HCT116 (cell line): ENCODE results near the gene KCNH3. TPM values are rescaled to one million over a fixed set of nuclear protein-coding genes. Genes with fewer than 3 reads are reported as not detected.

Source experiments
- ATAC-seq: fragments of 200-7000 bp; cut with Tn5 transposase; 2 replicates; pipeline ENCODE4 v1.9.1; 2020; ENCODE audit warnings: mild to moderate bottlenecking, moderate library complexity
- BruUV-seq: library from RNA; stranded (reverse); fragments of 400-500 nt; replicated peaks from 2 replicates; lab custom pipeline; 2021; lab: Mats Ljungman, UMichigan
- CTCF ChIA-PET: fragments of 300-600 bp; sonication (Branson Sonifier 250); formaldehyde crosslinking; loops from one replicate; lab custom pipeline; 2021; ENCODE audit warnings: antibody characterized with exemption; lab: Charles Lee
- POLR2A ChIA-PET: fragments of 300-600, 350-600 bp; sonication (Branson Sonifier 250); formaldehyde crosslinking; loops from one replicate; lab custom pipeline; 2021; ENCODE audit warnings: antibody characterized with exemption; lab: Charles Lee
- RAD21 ChIA-PET, 2 experiments: fragments of 300-600 bp; sonication (Branson Sonifier 250); formaldehyde crosslinking; loops; one replicate each; lab custom pipeline; 2023; ENCODE audit warnings: low total read pairs in 2 of 2; ENCODE audit not compliant: uncharacterized antibody in 2 of 2, unreplicated experiment in 2 of 2, low non-redundant PET in 1 of 2; lab: Charles Lee
- DNase-seq: peaks from one replicate; pipeline ENCODE4 v3.0.0-alpha.2; 2010; ENCODE audit warnings: low read depth, low spot score
- H2AFZ ChIP-seq: fragments of 200-600 bp; shearing (Covaris generic), sonication (generic); 2 replicates; pipeline ENCODE4 v1.6.1; 2017; ENCODE audit warnings: low read depth, mixed run types, mixed read lengths, antibody characterized with exemption, low read length; ENCODE audit not compliant: poor library complexity, severe bottlenecking
- H3K27ac ChIP-seq: 2 replicates; pipeline ENCODE4 v1.5.1; 2012; ENCODE audit warnings: low read depth, low read length
- H3K27me3 ChIP-seq: fragments of 200-600 bp; sonication (generic); 2 replicates; pipeline ENCODE4 v1.6.1; 2016; ENCODE audit warnings: mixed run types, low read length, mixed read lengths; ENCODE audit not compliant: insufficient read depth
- H3K36me3 ChIP-seq, 2 experiments: fragments of 200-500 bp in 1 of 2; fragments of 200-600 bp in 1 of 2; sonication (Bioruptor generic) in 1 of 2; sonication (generic) in 1 of 2; 2 replicates each; pipeline versions ENCODE4 v1.5.1 to v1.6.1; 2014 to 2016; ENCODE audit warnings: low read length in 2 of 2, inconsistent platforms in 1 of 2, mixed read lengths in 1 of 2, mixed run types in 1 of 2; ENCODE audit not compliant: insufficient read depth in 2 of 2, control insufficient read depth in 1 of 2
- H3K4me1 ChIP-seq, 2 experiments: fragments of 200-600 bp in 1 of 2; sonication (generic) in 1 of 2; 2 replicates each; pipeline versions ENCODE4 v1.5.1 to v1.6.1; 2012 to 2017; ENCODE audit warnings: low read length in 2 of 2, inconsistent platforms in 1 of 2, mild to moderate bottlenecking in 1 of 2, mixed read lengths in 1 of 2, mixed run types in 1 of 2, moderate library complexity in 1 of 2; ENCODE audit not compliant: insufficient read depth in 2 of 2, control insufficient read depth in 1 of 2
- H3K4me2 ChIP-seq: fragments of 200-600 bp; sonication (generic); 2 replicates; pipeline ENCODE4 v1.6.1; 2017; ENCODE audit warnings: mixed run types, low read length, mixed read lengths
- H3K4me3 ChIP-seq, 2 experiments: fragments of 200-600 bp in 1 of 2; sonication (generic) in 1 of 2; replicated peaks in 1 of 2; 2 replicates each; pipeline ENCODE4 v1.5.1; 2011 to 2016; ENCODE audit warnings: low read length in 2 of 2, control low read depth in 1 of 2, low read depth in 1 of 2, mild to moderate bottlenecking in 1 of 2, mixed read lengths in 1 of 2, mixed run types in 1 of 2
- H3K79me2 ChIP-seq: fragments of 200-600 bp; sonication (generic); 2 replicates; pipeline ENCODE4 v1.6.1; 2017; ENCODE audit warnings: mild to moderate bottlenecking, mixed run types, low read length, moderate library complexity, mixed read lengths; ENCODE audit not compliant: insufficient read depth
- H3K9ac ChIP-seq: fragments of 200-600 bp; sonication (generic); 2 replicates; pipeline ENCODE4 v1.6.1; 2016; ENCODE audit warnings: low read length, mixed read lengths
- H3K9me2 ChIP-seq: fragments of 200-600 bp; sonication (generic), shearing (Covaris generic); 2 replicates; pipeline ENCODE4 v1.6.1; 2017; ENCODE audit warnings: mixed run types, mild to moderate bottlenecking, moderate library complexity; ENCODE audit not compliant: insufficient read depth
- H3K9me3 ChIP-seq, 2 experiments: fragments of 200-500 bp in 1 of 2; fragments of 200-600 bp in 1 of 2; sonication (Bioruptor generic) in 1 of 2; sonication (generic) in 1 of 2; 2 replicates each; pipeline ENCODE4 v1.6.1; 2014 to 2017; ENCODE audit warnings: low read length in 2 of 2, mixed read lengths in 2 of 2, inconsistent platforms in 1 of 2, low read depth in 1 of 2, mild to moderate bottlenecking in 1 of 2, mixed run types in 1 of 2, moderate library complexity in 1 of 2; ENCODE audit not compliant: control insufficient read depth in 1 of 2, insufficient read depth in 1 of 2
- H4K20me1 ChIP-seq: fragments of 200-600 bp; sonication (generic), shearing (Covaris generic); 2 replicates; pipeline ENCODE4 v1.6.1; 2017; ENCODE audit warnings: mixed run types, mild to moderate bottlenecking, moderate library complexity; ENCODE audit not compliant: insufficient read depth
- ELF1 ChIP-seq: IDR thresholded peaks from 2 replicates; pipeline ENCODE4 v1.6.1; 2012; ENCODE audit warnings: low read depth, borderline replicate concordance
- EZH2 ChIP-seq: fragments of 200-600 bp; sonication (generic); IDR thresholded peaks from 2 replicates; pipeline ENCODE4 v1.6.1; 2017; ENCODE audit warnings: antibody characterized with exemption, mixed run types
- EZH2phosphoT487 ChIP-seq: fragments of 200-600 bp; IDR thresholded peaks from 2 replicates; pipeline ENCODE4 v1.6.1; 2018; ENCODE audit warnings: antibody characterized with exemption, borderline replicate concordance
- POLR2A ChIP-seq: IDR thresholded peaks from 2 replicates; pipeline ENCODE4 v1.7.0; 2011; ENCODE audit warnings: borderline replicate concordance; ENCODE audit not compliant: insufficient read depth, insufficient read length; ENCODE audit errors: extremely low read depth
- POLR2AphosphoS5 ChIP-seq: IDR thresholded peaks from 2 replicates; pipeline ENCODE4 v1.6.1; 2011; ENCODE audit warnings: mild to moderate bottlenecking, low read depth, low read length, moderate library complexity
- RAD21 ChIP-seq: IDR thresholded peaks from 2 replicates; pipeline ENCODE4 v1.6.1; 2012; ENCODE audit warnings: low read depth, mild to moderate bottlenecking
- SP1 ChIP-seq: IDR thresholded peaks from 2 replicates; pipeline ENCODE4 v1.6.1; 2012; ENCODE audit warnings: low read depth
- TCF7L2 ChIP-seq: IDR thresholded peaks from 2 replicates; pipeline ENCODE4 v1.7.0; 2011; ENCODE audit warnings: borderline replicate concordance, inconsistent platforms; ENCODE audit not compliant: insufficient read depth, insufficient read length; ENCODE audit errors: extremely low read depth
- YY1 ChIP-seq: IDR thresholded peaks from 2 replicates; pipeline ENCODE4 v1.6.1; 2011; ENCODE audit warnings: low read length, low read depth, moderate library complexity, mild to moderate bottlenecking; ENCODE audit not compliant: insufficient replicate concordance; ENCODE audit errors: extremely low read depth
- ZBTB33 ChIP-seq: IDR thresholded peaks from 2 replicates; pipeline ENCODE4 v1.6.1; 2011; ENCODE audit warnings: mild to moderate bottlenecking, low read length, moderate library complexity; ENCODE audit not compliant: insufficient replicate concordance; ENCODE audit errors: extremely low read depth
- ZFX ChIP-seq: fragments of 450-650 bp; IDR thresholded peaks from 2 replicates; pipeline ENCODE4 v1.6.1; 2017
- intact Hi-C: fragments of 100-400 bp; cut with micrococcal nuclease; formaldehyde crosslinking; loops from 2 replicates; pipeline ENCODE4 v1.10.0; 2022
- total RNA-seq: library from RNA; stranded (reverse); gene quantifications from one replicate; pipeline ENCODE4 v1.2.1, GENCODE V29; 2021; ENCODE audit not compliant: unreplicated experiment
- TF ChIP-seq, protein P1 (sequence below): IDR thresholded peaks from 2 replicates; pipeline ENCODE4 v1.6.1; 2012
- TF ChIP-seq, protein P2 (sequence below), 3 experiments: fragments of 200-600 bp in 1 of 3; sonication (generic) in 1 of 3; IDR thresholded peaks in 2 of 3; conservative IDR thresholded peaks in 1 of 3; 2 replicates each; pipeline ENCODE4 v1.5.1; 2012 to 2017; ENCODE audit warnings: low read depth in 2 of 3, low read length in 2 of 3, antibody characterized with exemption in 1 of 3, borderline replicate concordance in 1 of 3, control low read depth in 1 of 3, mild to moderate bottlenecking in 1 of 3, mixed read lengths in 1 of 3, mixed run types in 1 of 3, moderate library complexity in 1 of 3; ENCODE audit not compliant: insufficient read depth in 1 of 3

Gene KCNH3
- total RNA-seq, 1 experiment from 2014 or later, result 35.3 TPM

DNA sequence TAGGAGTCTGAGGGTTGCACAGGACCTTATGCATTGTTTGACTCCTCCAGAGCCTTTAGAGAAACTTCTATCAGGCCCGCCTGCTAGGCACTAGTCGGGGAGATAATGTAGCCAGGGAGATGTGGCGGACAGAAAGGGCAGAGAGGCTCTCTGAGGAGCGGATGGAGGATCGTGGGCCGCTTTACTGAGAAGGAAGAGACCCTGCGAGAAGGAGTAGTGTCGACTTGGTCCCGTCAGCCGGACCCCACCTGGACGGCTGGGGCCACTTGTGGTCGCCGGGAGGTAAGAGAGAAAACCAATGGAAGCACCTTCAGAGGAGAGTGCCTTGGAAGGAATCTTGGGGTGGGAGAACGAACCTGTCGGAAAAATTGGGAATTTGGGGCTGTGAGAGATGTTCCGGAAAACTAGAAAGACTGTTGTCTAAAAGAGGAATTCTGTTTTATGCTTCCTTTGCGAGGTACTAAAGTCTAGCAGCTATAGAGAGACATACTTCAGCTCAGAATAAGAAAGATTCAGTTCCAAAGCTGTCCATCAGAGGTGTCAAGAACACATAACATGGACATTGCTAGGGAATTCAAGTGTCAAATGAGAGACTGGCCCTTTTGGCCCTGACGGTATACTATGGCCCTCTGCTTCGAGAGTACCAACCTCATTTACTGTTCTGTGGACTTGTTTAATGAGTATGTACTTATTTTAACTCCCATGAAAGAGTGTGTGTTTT lies 29.8 kb downstream of the KCNH3 start:
- peak overlapping the region; percentile 98 to 100 for H3K4me3 ChIP-seq
- TSS peak; percentile 69 for BruUV-seq
- H3K9me2 ChIP-seq, result no peaks in the 10 kb centered on the region
- H3K4me1 ChIP-seq, result peaks cover 8 to 15% of the 10 kb centered on the region in 2 experiments; a peak in 3 of 4 replicates
- TF ChIP-seq ELF1 (no peak), EZH2phosphoT487 (no peak), POLR2A (no peak), ZBTB33 (no peak), EZH2 (no peak), POLR2AphosphoS5 (no peak), TCF7L2 (no peak), YY1 (no peak), SP1 (no peak), ZFX (no peak), RAD21 (no peak)
- TF ChIP-seq, protein P1, sequence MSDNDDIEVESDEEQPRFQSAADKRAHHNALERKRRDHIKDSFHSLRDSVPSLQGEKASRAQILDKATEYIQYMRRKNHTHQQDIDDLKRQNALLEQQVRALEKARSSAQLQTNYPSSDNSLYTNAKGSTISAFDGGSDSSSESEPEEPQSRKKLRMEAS, result no peak
- TF ChIP-seq, protein P2, sequence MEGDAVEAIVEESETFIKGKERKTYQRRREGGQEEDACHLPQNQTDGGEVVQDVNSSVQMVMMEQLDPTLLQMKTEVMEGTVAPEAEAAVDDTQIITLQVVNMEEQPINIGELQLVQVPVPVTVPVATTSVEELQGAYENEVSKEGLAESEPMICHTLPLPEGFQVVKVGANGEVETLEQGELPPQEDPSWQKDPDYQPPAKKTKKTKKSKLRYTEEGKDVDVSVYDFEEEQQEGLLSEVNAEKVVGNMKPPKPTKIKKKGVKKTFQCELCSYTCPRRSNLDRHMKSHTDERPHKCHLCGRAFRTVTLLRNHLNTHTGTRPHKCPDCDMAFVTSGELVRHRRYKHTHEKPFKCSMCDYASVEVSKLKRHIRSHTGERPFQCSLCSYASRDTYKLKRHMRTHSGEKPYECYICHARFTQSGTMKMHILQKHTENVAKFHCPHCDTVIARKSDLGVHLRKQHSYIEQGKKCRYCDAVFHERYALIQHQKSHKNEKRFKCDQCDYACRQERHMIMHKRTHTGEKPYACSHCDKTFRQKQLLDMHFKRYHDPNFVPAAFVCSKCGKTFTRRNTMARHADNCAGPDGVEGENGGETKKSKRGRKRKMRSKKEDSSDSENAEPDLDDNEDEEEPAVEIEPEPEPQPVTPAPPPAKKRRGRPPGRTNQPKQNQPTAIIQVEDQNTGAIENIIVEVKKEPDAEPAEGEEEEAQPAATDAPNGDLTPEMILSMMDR (IDR thresholded peaks at IDR 0.05 in 2 of 3, conservative IDR thresholded peaks at IDR 0.05 in 1 of 3; ENCODE audit: borderline replicate concordance in 1 of 3, insufficient read depth in 1 of 3, low read depth in 2 of 3, low read length in 2 of 3), result no peak
- POLR2A ChIA-PET, result no interaction called here
- H3K9ac ChIP-seq, result peak overlapping the region; percentile 95
- ATAC-seq (peak; percentile 52), DNase-seq (peak; percentile 13)
- CTCF ChIA-PET, result interaction anchor here (3.2 kb wide), 1 partner anchor 12 kb away, joined by 15 read pairs; no protein-coding TSS in a partner anchor
- H3K36me3 ChIP-seq, result peaks cover 4 to 20% of the 10 kb centered on the region in 2 experiments; a peak in 3 of 4 replicates
- no peaks in the 10 kb centered on the region for H3K27me3 ChIP-seq
- intact Hi-C loops, result loop anchor here (5.0 kb wide), 1 partner anchor 211 kb away; no protein-coding TSS in a partner anchor
- H3K4me2 ChIP-seq, result peak overlapping the region; percentile 81
- RAD21 ChIA-PET, result interaction anchor here (0.6 to 0.7 kb wide), 2 partner anchors 85 to 211 kb away, joined by 4 to 7 read pairs; no protein-coding TSS in a partner anchor
- no peaks in the 10 kb centered on the region for H3K9me3 ChIP-seq
- peak overlapping the region; percentile 67 for H3K27ac ChIP-seq
- peaks cover 67% of the 10 kb centered on the region for H3K79me2 ChIP-seq
- peak overlapping the region; percentile 13 for H2AFZ ChIP-seq
- H4K20me1 ChIP-seq, result no peaks in the 10 kb centered on the region
